A549 (cell line): ENCODE results near the gene QPRT. TPM values are rescaled to one million over a fixed set of nuclear protein-coding genes. Genes with fewer than 3 reads are reported as not detected.
"Not testable (repeated sequence)": the region's sequence is repeated elsewhere in the genome, so short reads cannot be mapped to it uniquely, and the experiment has no call there.

Source experiments
- ATAC-seq, 2 experiments: fragments of 200-7000 bp in 1 of 2; fragments of >200 bp in 1 of 2; cut with Nextera tagmentation in 1 of 2; cut with Tn5 transposase in 1 of 2; 3 replicates each; pipeline versions ENCODE4 v1.8.0 to v1.9.1; 2018 to 2020; ENCODE audit warnings: mild to moderate bottlenecking in 1 of 2, moderate library complexity in 1 of 2
- CTCF ChIA-PET: fragments of 300-600 bp; sonication (Branson Sonifier 250); formaldehyde crosslinking; extraction: SDS; loops from one replicate; lab custom pipeline; 2021; ENCODE audit warnings: antibody characterized with exemption, inconsistent platforms; lab: Yijun Ruan, JAX
- POLR2A ChIA-PET: fragments of 350-600 bp; formaldehyde crosslinking; extraction: SDS; loops from one replicate; lab custom pipeline; 2021; ENCODE audit warnings: antibody characterized with exemption, inconsistent platforms; lab: Yijun Ruan, JAX
- DNase-seq, 2 experiments: peaks; one replicate each; pipeline versions ENCODE4 v3.0.0 to v3.0.0-alpha.2; 2011 to 2016; ENCODE audit warnings: low read depth in 1 of 2, low spot score in 1 of 2
- FAIRE-seq: peaks from 2 replicates; lab custom pipeline; 2011; peaks lifted over from hg19 to GRCh38; lab: Jason Lieb, UNC
- H3K27ac ChIP-seq, 2 experiments: fragments of >200 bp; sonication (Bioruptor Twin); formaldehyde crosslinking; 3 replicates each; pipeline ENCODE4 v1.5.1; 2016 to 2017
- H3K4me1 ChIP-seq: fragments of >200 bp; sonication (Bioruptor Twin); formaldehyde crosslinking; 3 replicates; pipeline ENCODE4 v1.6.1; 2016
- H3K4me2 ChIP-seq: fragments of >200 bp; sonication (Bioruptor Twin); formaldehyde crosslinking; 3 replicates; pipeline ENCODE4 v1.6.1; 2016
- H3K4me3 ChIP-seq: fragments of >200 bp; sonication (Bioruptor Twin); formaldehyde crosslinking; 3 replicates; pipeline ENCODE4 v1.5.1; 2016
- H3K9me3 ChIP-seq: fragments of >200 bp; sonication (Bioruptor Twin); formaldehyde crosslinking; 3 replicates; pipeline ENCODE4 v1.6.1; 2016
- CEBPB ChIP-seq, 2 experiments: fragments of >200 bp in 1 of 2; sonication (Bioruptor Twin) in 1 of 2; formaldehyde crosslinking in 1 of 2; IDR thresholded peaks; 2 replicates each; pipeline ENCODE4 v1.6.1; 2012 to 2016
- ELK1 ChIP-seq: fragments of 150-350 bp; IDR thresholded peaks from 2 replicates; pipeline ENCODE4 v1.6.1; 2014; ENCODE audit warnings: low read depth, mild to moderate bottlenecking, low read length
- ESRRA ChIP-seq: fragments of 150-350 bp; IDR thresholded peaks from 2 replicates; pipeline ENCODE4 v1.6.1; 2014; ENCODE audit warnings: mild to moderate bottlenecking, low read length, borderline replicate concordance
- FOSL2 ChIP-seq, 2 experiments: fragments of 450-650 bp in 1 of 2; fragments of >200 bp in 1 of 2; sonication (Bioruptor Twin) in 1 of 2; formaldehyde crosslinking; IDR thresholded peaks; 2 replicates each; pipeline versions ENCODE4 v1.5.0 to v1.6.1; 2016 to 2020; ENCODE audit warnings: mild to moderate bottlenecking in 1 of 2, moderate library complexity in 1 of 2
- GATA3 ChIP-seq: IDR thresholded peaks from 2 replicates; pipeline ENCODE4 v1.6.1; 2012; ENCODE audit warnings: borderline replicate concordance
- HES2 ChIP-seq: fragments of >200 bp; sonication (Bioruptor Twin); formaldehyde crosslinking; IDR thresholded peaks from 2 replicates; pipeline ENCODE4 v1.6.1; 2016
- HOXB5 ChIP-seq: fragments of 250-450 bp; sonication (Bioruptor Pico); IDR thresholded peaks from 2 replicates; pipeline ENCODE4 v1.5.0; 2020; ENCODE audit warnings: mild to moderate bottlenecking, moderate library complexity
- JUN ChIP-seq, 2 experiments: fragments of >200 bp; sonication (Bioruptor Twin); formaldehyde crosslinking; IDR thresholded peaks; 2 replicates in 1 of 2; 3 replicates in 1 of 2; pipeline ENCODE4 v1.6.1; 2016 to 2017
- KDM5A ChIP-seq: fragments of 200-600 bp; sonication (generic); IDR thresholded peaks from 2 replicates; pipeline ENCODE4 v1.6.1; 2016; ENCODE audit warnings: antibody characterized with exemption, mild to moderate bottlenecking
- MAFK ChIP-seq: fragments of 450-650 bp; IDR thresholded peaks from 2 replicates; pipeline ENCODE4 v1.6.1; 2014; ENCODE audit not compliant: partially characterized antibody
- MAZ ChIP-seq: fragments of 150-350 bp; IDR thresholded peaks from 2 replicates; pipeline ENCODE4 v1.6.1; 2014; ENCODE audit warnings: antibody characterized with exemption, low read depth, low read length, borderline replicate concordance
- NR3C1 ChIP-seq: fragments of >200 bp; sonication (Bioruptor Twin); formaldehyde crosslinking; IDR thresholded peaks from 3 replicates; pipeline ENCODE4 v1.6.1; 2017
- PHF8 ChIP-seq: fragments of 200-600 bp; sonication (generic); IDR thresholded peaks from 2 replicates; pipeline ENCODE4 v1.6.1; 2016; ENCODE audit warnings: low read depth, mild to moderate bottlenecking, antibody characterized with exemption, moderate library complexity, borderline replicate concordance
- REST ChIP-seq: fragments of 200-600 bp; sonication (generic); IDR thresholded peaks from 2 replicates; pipeline ENCODE4 v1.6.1; 2016; ENCODE audit warnings: antibody characterized with exemption, mild to moderate bottlenecking, moderate library complexity
- RFX5 ChIP-seq: fragments of 450-650 bp; IDR thresholded peaks from 2 replicates; pipeline ENCODE4 v1.7.1; 2014; ENCODE audit warnings: antibody characterized with exemption, mild to moderate bottlenecking, moderate library complexity
- USF2 ChIP-seq: fragments of 450-650 bp; IDR thresholded peaks from 2 replicates; pipeline ENCODE4 v1.6.1; 2014; ENCODE audit warnings: antibody characterized with exemption
- WGBS: methylation state at CpG from one replicate; pipeline ENCODE4 v1.1.6; 2017; ENCODE audit errors: missing lambda C conversion rate; 5-methylcytosine and 5-hydroxymethylcytosine counted together
- polyA plus RNA-seq, 4 experiments: library from polyadenylated mRNA; depleted of rRNA in 3 of 4; stranded (reverse); fragments of >200 nt; fragmentation: RNase III in 1 of 4; extraction: RNeasy Plus Mini Kit Qiagen cat#74134 plus additional on column Dnase treatment in 1 of 4; gene quantifications; 2 replicates in 3 of 4; 3 replicates in 1 of 4; pipeline ENCODE4 v1.2.3, GENCODE V29; 2011 to 2017

QPRT gene
- polyA plus RNA-seq, 2 of the 4 experiments (the other 2 are of a cell fraction), result 1.7 to 2.1 TPM

- no peaks in the 10 kb centered on the region for H3K9me3 ChIP-seq
- TF ChIP-seq ESRRA (no peak), REST (no peak), HOXB5 (CRISPR knock-in tag) (no peak), USF2 (no peak), KDM5A (no peak)
- H3K4me2 ChIP-seq, result no peak overlapping the region
- ATAC-seq (no peak), FAIRE-seq (no peak), DNase-seq (no peak)
- POLR2A ChIA-PET, result no interaction called here
- H3K4me3 ChIP-seq, result no peak overlapping the region
- CTCF ChIA-PET, result interaction anchor here (0.9 to 1.2 kb wide), 2 partner anchors 9 to 26 kb away, joined by 3 to 7 read pairs; no protein-coding TSS in a partner anchor
- H3K4me1 ChIP-seq, result no peaks in the 10 kb centered on the region
- no peak overlapping the region for H3K27ac ChIP-seq
- WGBS, result 39% methylated on average over 2 of the region's 2 CpGs
Measured at GRCh38 chr16:29738514-29738913, 59.5 kb downstream of the QPRT start.

- WGBS, result 58% methylated on average over 6 of the region's 6 CpGs
- FAIRE-seq, ATAC-seq, H3K27ac ChIP-seq, CTCF ChIA-PET, H3K4me3 ChIP-seq, H3K9me3 ChIP-seq, POLR2A ChIA-PET, H3K4me2 ChIP-seq, H3K4me1 ChIP-seq, DNase-seq: not testable (repeated sequence)
Measured at GRCh38 chr16:29739927-29740629, 61.1 kb downstream of the QPRT start.

DNA sequence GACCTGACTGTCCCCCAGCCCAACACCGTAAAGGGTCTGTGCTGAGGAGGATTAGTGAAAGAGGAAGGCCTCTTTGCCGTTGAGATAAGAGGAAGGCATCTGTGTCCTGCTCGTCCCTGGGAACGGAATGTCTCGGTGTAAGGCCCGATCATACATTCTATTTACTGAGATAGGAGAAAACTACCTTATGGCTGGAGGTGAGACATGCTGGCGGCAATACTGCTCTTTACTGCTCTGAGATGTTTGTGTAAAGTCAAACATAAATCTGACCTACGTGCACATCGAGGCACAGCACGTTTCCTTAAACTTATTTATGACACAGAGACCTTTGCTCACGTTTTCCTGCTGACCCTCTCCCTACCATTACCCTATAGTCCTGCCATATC, 61.6 kb downstream of the QPRT start:
- H3K4me3 ChIP-seq, H3K27ac ChIP-seq, H3K9me3 ChIP-seq, H3K4me1 ChIP-seq, H3K4me2 ChIP-seq, POLR2A ChIA-PET, FAIRE-seq, DNase-seq, ATAC-seq: not testable (repeated sequence)
- CTCF ChIA-PET, result interaction anchor here (1.2 kb wide), 1 partner anchor 11 kb away, joined by 6 read pairs; no protein-coding TSS in a partner anchor
- WGBS, result 72% methylated on average over 11 of the region's 11 CpGs

GRCh38 chr16:29742683-29743275, 63.8 kb downstream of the QPRT start:
- ATAC-seq, result no peak
- no peak overlapping the region for H3K4me2 ChIP-seq
- CTCF ChIA-PET, result interaction anchor here (0.7 kb wide), 1 partner anchor 105 kb away, joined by 3 read pairs; no protein-coding TSS in a partner anchor
- no peak overlapping the region for H3K4me3 ChIP-seq
- no peak overlapping the region for H3K27ac ChIP-seq
- no peaks in the 10 kb centered on the region for H3K4me1 ChIP-seq
- no peak for DNase-seq
- POLR2A ChIA-PET, result no interaction called here
- WGBS, result 57% methylated on average over 7 of the region's 7 CpGs
- no peak for TF ChIP-seq JUN (IDR thresholded peaks at IDR 0.05)
- no peak for TF ChIP-seq MAZ
- TF ChIP-seq ELK1, result no peak
- TF ChIP-seq CEBPB (IDR thresholded peaks at IDR 0.05), result no peak
- TF ChIP-seq USF2, result no peak
- TF ChIP-seq HOXB5 (CRISPR knock-in tag), result no peak
- TF ChIP-seq KDM5A, result no peak
- no peak for TF ChIP-seq NR3C1
- no peak for TF ChIP-seq FOSL2 (IDR thresholded peaks at IDR 0.05)
- TF ChIP-seq FOSL2 (CRISPR knock-in tag; IDR thresholded peaks at IDR 0.05), result no peak
- no peak for TF ChIP-seq ESRRA
- no peak for TF ChIP-seq MAFK
- no peak for TF ChIP-seq HES2
- no peak for TF ChIP-seq GATA3
- no peak for TF ChIP-seq RFX5
- TF ChIP-seq PHF8, result no peak
- TF ChIP-seq, all 56 proteins: peak for 0
- FAIRE-seq, result no peak
- no peaks in the 10 kb centered on the region for H3K9me3 ChIP-seq
